Measurements from ENCODE around the gene DHRS11. TPM values are rescaled to one million over a fixed set of nuclear protein-coding genes. Genes with fewer than 3 reads are reported as not detected.

The DHRS11 gene
- total RNA-seq, 4 donors from 2014 or later, result 9.0 to 11.1 (median 10.2) TPM

DNA sequence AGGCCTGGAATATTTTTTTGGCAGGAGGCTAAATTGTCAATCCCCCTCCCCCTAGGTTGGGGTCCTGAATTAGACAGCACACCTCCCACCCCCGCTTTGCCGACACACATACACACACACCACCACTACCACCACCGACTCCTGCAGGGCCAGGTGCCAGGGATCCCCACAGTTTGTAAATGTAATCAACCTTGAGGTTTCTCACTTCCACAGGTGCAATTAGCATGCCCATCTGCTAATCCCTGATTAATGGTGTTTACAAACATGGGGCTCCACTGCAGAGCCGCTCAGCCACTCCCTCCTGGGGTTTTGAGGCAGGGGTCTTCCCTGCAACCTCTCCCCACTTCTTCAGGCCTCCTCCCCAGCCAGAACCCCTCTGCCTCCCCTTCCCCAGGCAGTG lies 21.5 kb downstream of the DHRS11 start:
- H3K9me3 ChIP-seq, result no peaks in the 10 kb centered on the region
- intact Hi-C loops (cut with DNase I), result no loop called here
- H3K4me3 ChIP-seq, result no peak overlapping the region
- DNase-seq, result no peak
- H3K4me1 ChIP-seq, result peaks cover 0 to 22% (median 9%) of the 10 kb centered on the region in 3 donors
- 68% methylated on average over 4 of the region's 4 CpGs for WGBS, 2 donors
- peaks cover 0 to 43% (median 0%) of the 10 kb centered on the region in 4 donors for H3K27me3 ChIP-seq
- TF ChIP-seq, protein P1, sequence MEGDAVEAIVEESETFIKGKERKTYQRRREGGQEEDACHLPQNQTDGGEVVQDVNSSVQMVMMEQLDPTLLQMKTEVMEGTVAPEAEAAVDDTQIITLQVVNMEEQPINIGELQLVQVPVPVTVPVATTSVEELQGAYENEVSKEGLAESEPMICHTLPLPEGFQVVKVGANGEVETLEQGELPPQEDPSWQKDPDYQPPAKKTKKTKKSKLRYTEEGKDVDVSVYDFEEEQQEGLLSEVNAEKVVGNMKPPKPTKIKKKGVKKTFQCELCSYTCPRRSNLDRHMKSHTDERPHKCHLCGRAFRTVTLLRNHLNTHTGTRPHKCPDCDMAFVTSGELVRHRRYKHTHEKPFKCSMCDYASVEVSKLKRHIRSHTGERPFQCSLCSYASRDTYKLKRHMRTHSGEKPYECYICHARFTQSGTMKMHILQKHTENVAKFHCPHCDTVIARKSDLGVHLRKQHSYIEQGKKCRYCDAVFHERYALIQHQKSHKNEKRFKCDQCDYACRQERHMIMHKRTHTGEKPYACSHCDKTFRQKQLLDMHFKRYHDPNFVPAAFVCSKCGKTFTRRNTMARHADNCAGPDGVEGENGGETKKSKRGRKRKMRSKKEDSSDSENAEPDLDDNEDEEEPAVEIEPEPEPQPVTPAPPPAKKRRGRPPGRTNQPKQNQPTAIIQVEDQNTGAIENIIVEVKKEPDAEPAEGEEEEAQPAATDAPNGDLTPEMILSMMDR (IDR thresholded peaks at IDR 0.05), result no peak
- no peak overlapping the region for H3K27ac ChIP-seq
- H3K36me3 ChIP-seq, result peaks cover 0 to 2% (median 0%) of the 10 kb centered on the region in 3 donors

DNA sequence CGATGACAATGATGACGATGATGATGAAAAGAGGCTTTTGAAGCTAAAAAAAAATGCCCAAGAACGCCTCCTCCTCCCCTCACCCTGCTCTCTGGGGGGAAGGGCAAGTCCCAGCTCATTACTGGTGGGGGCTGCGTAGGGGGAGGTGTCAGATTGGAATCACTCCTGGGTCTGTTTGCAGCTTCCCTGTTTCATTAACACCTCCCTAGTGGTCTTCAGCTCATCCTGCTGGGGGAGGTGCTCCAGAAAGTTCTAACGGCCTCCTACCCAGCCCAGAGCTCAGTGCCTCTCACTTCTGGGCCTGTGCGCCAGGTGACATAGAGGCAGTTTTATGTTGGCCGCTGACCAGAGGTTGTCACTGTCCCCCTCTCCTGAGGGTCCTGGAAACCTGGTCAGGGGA lies 22.4 kb downstream of the DHRS11 start:
- DNase-seq, result no peak
- H3K36me3 ChIP-seq, result no peaks in the 10 kb centered on the region
- 61 to 75% methylated on average over 6 to 7 of the region's 7 CpGs for WGBS, 2 donors

DNA sequence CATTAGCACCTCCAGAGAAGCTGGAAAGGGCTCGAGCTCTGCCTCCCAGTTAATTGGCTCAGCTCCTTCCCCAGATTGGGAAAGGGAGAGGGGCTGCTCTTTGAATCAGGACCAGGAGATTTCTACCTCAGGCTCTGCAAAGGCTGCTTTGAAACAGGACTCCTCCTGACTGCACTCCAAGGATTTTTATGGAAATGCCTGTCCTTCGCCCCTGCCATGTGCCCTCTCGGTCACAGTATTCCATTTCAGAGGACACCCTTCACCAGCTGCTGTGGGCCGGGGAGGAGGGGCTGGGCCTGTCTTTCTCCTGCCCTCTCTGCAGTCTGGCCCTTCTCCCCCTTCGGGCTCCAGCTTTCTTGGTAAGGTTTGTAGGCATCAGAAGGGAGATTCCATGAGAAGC lies 23.3 kb downstream of the DHRS11 start:
- H3K4me1 ChIP-seq, result peaks cover 0 to 11% (median 0%) of the 10 kb centered on the region in 3 donors
- no peaks in the 10 kb centered on the region for H3K36me3 ChIP-seq
- TF ChIP-seq, protein P1 (IDR thresholded peaks at IDR 0.05), result no peak
- TF ChIP-seq POLR2A (IDR thresholded peaks at IDR 0.05), result no peak
- intact Hi-C loops (cut with DNase I), result no loop called here
- H3K4me3 ChIP-seq, result no peak overlapping the region
- peaks cover 0 to 48% (median 0%) of the 10 kb centered on the region in 4 donors for H3K27me3 ChIP-seq
- no peaks in the 10 kb centered on the region for H3K9me3 ChIP-seq
- no peak overlapping the region for H3K27ac ChIP-seq
- no peak for DNase-seq
- WGBS, 2 donors, result 60 to 74% methylated on average over 3 to 4 of the region's 5 CpGs

More for the DNA sequence above, 22.4 kb downstream of the DHRS11 start:
- intact Hi-C loops (cut with DNase I), result no loop called here
- Histone ChIP-seq H3K9me3 (no peaks in the 10 kb centered on the region), H3K4me1 (peaks cover 0 to 13% (median 3%) of the 10 kb centered on the region in 3 donors), H3K27ac (no peak overlapping the region), H3K4me3 (no peak overlapping the region), H3K27me3 (peaks cover 0 to 48% (median 0%) of the 10 kb centered on the region in 4 donors)
- no peak for TF ChIP-seq POLR2A (IDR thresholded peaks at IDR 0.05)
- TF ChIP-seq, protein P1 (IDR thresholded peaks at IDR 0.05), result no peak

DNA sequence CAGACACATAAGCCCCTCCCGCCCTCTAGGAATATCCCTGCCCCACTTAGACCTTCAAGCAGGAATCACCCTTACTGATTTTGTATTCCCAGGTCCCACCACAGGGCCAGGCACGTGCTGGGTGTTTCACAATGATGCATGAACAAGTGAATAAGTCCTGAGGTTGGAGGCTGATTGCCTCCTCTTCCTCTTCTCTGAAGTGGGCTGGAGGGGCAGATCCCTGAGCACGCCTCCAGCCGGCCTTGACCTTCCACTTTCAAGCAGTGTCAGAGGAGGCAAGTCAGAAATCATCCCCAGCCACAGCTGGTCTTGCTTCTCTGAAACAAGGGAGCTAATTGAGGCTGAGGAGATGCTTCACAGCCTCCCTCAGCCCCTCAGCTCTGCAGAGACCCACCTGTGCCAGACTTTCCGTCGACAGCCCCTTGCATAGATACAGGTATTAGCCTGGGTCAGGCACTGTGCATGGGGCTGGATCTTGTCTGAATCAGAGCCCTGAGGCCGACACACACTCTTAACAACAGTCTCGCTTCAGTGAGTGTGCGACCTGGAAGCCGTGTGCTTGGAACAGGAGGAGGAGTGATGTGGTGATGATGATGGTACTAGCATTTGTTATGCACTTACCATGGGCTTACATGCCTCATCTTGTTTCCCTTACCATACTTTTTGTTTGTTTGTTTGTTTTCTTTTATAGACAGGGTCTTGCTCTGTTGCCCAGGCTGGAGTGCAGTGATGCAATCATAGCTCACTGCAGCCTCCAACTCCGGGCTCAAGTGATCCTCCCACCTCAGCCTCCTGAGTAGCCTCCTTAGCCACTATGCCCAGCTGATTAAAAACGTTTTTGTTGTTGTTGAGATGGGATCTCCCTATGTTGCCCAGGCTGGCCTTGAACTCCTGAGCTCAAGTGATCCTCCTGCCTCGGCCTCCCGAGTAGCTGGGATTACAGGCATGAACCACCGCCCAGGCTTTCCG lies 24.7 kb downstream of the DHRS11 start:
- Histone ChIP-seq H3K4me3 (no peak overlapping the region), H3K27me3 (peaks cover 0 to 48% (median 0%) of the 10 kb centered on the region in 4 donors), H3K4me1 (peaks cover 0 to 9% (median 0%) of the 10 kb centered on the region in 3 donors), H3K9me3 (no peaks in the 10 kb centered on the region), H3K36me3 (no peaks in the 10 kb centered on the region), H3K27ac (no peak overlapping the region)
- WGBS, 2 donors, result 69 to 80% methylated on average over 11 to 13 of the region's 16 CpGs
- intact Hi-C loops (cut with DNase I), result no loop called here
- TF ChIP-seq POLR2A (IDR thresholded peaks at IDR 0.05), result no peak
- TF ChIP-seq, protein P1 (IDR thresholded peaks at IDR 0.05), result no peak
- DNase-seq, result no peak

DNA sequence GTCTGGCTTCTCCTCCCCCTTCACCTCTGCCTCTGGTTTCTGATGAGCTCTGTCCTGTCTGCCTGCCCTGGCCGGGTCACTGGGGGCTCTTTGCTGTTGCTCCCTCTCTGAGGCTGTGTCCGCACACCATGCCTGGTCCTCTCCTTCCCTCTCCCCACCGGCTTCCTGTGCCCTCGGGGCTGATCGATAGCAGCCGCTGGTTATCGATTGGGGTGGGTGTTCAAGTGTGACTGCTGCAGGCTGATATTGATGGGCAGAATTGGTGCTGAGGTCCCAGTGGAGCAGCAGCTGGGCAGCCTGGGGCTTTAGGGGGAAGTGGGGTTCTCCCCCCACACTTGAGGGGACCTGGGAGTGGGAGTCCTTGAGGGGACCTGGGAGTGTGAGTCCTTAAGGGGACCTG lies 26.1 kb downstream of the DHRS11 start:
- intact Hi-C loops (cut with DNase I), result no loop called here
- TF ChIP-seq POLR2A (IDR thresholded peaks at IDR 0.05), result no peak
- TF ChIP-seq, protein P1 (IDR thresholded peaks at IDR 0.05), result no peak
- Histone ChIP-seq H3K27me3 (peaks cover 0 to 48% (median 0%) of the 10 kb centered on the region in 4 donors), H3K4me1 (no peaks in the 10 kb centered on the region), H3K36me3 (no peaks in the 10 kb centered on the region), H3K27ac (no peak overlapping the region), H3K4me3 (no peak overlapping the region), H3K9me3 (no peaks in the 10 kb centered on the region)
- 75 to 82% methylated on average over 2 to 3 of the region's 7 CpGs for WGBS, 2 donors
- DNase-seq, result no peak

Measured in esophagus squamous epithelium (tissue), 5 donors.